GM21619 (cell line): ENCODE results near the gene HYAL1.

Experiments
- ATAC-seq: cut with Tn5 transposase; IDR thresholded peaks from one replicate; pipeline ENCODE4 v1.9.1; 2021; ENCODE audit not compliant: unreplicated experiment

Gene HYAL1

DNA sequence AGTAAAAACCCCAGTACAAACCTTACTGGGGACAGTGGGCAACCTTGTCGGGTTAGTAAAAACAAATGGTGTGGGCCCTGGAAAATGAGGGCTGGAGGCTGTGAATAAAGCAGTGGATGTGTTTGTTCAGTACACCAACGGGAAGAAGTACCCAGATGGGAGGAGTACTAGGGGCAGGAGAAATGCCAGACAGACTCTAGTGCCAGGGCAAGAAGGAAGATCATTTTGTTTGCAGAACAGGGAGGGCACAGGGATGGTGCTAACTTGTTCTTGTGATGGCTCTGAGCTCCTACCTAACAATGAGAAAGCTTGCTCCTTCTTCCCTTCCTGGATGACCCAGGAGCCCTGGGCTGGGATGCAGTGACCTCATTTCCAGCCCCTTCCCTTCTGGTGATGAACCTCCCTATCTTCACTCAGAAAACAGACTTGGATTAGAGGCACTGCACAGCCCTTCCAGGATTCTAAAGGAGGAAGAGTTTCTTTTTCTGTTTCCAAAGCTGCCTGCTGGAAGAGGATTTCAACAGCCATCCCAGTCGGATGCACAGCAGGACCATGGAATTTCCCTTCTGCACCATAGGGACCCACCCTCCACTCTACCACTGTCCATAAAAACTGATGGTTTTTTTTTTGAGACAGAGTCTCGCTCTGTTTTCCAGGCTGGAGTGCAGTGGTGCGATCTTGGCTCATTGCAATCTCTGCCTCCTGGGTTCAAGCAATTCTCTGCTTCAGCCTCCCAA is 31.1 kb upstream of the HYAL1 start:
- no peak for ATAC-seq

- no peak for ATAC-seq
Measured at GRCh38 chr3:50333744-50334328, 30.5 kb upstream of the HYAL1 start.

- no peak for ATAC-seq
Measured at GRCh38 chr3:50331364-50331907, 28.1 kb upstream of the HYAL1 start.

GRCh38 chr3:50330330-50330729 is 27.0 kb upstream of the HYAL1 start:
- no peak for ATAC-seq

- peak; percentile 77 for ATAC-seq
Measured at GRCh38 chr3:50327943-50328691, 24.7 kb upstream of the HYAL1 start, which contains the start of gene TUSC2. TSS of gene TUSC2 (minus strand) at chr3:50328223. CDS start at chr3:50328099, 124 bp downstream.

DNA sequence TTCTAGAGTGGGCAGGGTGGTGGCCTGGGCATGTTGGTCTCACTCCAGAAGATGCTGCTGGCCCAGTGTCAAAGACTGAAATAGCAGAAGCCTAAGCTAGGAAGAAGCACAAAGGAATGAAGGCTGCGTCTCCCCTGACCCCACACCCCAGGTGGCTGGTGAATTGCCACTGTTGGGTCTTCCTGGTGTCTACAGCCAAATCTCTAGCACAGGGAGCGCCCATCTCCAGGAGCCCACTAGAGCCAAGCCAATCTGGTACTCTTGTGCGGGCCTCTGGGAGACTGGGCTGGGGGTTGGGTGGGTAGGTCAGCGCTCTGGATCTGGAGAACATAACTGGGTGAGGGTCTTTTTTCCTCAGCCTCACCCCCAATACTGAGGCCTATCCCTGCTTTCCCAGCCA is 23.8 kb upstream of the HYAL1 start:
- ATAC-seq: no peak

DNA sequence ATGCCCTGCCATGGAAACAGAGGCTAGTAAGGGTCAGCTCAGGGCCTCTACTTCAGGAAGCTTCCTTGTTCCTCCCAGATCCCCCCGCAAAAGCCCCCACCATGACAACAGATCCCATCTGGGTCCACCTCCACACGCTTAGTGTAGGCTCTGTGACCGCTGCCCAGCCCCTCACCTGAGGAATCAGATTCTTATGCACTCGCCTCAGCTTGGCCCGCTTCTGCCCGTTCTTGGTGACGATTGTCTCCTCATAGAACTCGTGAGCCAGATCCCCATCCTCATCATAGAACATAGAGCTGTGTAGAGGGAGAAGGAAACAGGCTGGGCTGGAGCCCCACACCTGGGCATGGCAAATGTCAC is 22.8 kb upstream of the HYAL1 start:
- ATAC-seq: no peak

DNA sequence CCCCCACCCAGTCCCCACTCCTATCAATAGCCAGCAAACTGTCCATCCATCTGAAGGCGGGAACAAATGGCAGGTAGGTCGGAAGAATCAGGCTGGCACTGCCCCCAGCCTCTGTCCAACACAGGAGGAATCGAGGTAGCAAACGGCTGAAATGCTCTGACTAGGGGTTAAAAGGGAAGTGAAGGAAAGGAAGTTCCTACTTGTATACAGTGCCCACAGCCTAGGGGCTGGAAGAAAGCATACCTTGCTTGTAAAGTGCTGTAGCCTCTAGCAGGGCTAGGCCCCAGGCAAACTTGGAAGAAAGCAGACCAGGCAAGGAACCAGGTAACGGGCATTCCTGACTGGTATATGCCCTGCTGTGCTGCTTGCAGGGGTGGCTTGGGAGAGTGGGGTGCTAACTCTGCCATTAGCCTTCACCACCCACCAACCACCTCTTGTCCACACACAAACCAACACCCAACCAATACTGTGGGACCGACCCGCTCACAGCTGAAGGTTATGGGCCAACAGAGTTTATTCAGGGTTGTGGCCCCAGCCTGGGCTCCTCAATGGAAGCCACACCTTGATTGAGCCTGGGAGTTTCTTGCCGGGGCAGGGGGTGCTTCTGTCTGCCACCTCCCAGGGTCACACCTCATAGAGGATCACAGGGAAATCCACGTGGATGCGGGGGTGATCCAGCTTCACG is 22.3 kb upstream of the HYAL1 start:
- ATAC-seq: no peak

DNA sequence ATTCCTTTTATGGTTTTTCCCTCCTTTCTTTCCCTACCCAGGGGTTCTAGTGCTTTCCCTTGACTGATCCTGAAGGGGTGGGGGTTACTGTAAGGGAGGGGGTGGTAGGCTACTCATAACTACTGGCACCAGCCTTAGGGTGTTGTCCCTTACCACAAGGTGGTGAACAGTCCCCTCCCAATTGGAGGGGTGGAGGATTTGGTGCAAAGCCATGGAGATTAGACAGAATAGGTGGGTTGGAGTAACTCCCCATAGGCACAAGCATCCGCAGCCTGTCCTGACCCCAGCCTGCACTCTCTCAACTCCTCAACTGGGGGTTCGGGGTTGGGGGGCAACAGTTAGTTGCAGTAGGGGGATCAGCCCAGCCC is 21.7 kb upstream of the HYAL1 start:
- ATAC-seq: no peak

DNA sequence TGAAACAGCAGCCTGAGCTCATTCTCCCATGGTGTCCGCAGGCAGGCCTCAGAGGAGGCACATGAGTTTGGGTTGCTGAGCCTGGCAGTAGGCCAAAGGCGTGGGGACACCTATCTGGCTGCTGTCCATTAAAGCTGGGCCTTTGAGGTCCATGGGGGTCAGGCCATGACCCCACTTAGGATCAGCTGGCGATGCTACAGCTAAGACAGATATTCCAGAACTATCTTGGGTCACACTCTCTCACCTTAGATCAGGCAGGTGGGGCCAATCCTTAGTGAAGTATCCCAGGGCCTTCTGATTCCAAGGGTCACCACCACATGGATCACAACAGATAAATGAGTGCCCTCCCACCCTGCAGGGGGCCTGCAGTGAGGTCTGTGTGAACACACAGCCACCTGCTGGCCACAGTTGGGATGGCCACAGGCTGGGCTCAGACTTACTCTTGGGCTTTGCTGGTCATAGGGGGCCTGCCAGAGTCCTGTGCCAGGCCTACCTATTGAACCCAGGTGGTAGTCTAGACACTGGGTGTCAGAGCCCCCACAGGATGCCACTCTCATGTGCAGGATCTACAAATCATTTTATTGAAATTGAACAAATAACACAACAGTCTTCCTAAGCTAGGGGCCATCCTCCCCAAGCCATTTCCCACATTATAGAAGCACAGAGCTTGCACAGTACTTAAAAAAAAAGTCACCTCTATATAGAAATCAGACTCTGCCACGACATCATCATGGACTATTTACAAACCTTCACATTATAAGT is 21.2 kb upstream of the HYAL1 start:
- ATAC-seq: no peak

DNA sequence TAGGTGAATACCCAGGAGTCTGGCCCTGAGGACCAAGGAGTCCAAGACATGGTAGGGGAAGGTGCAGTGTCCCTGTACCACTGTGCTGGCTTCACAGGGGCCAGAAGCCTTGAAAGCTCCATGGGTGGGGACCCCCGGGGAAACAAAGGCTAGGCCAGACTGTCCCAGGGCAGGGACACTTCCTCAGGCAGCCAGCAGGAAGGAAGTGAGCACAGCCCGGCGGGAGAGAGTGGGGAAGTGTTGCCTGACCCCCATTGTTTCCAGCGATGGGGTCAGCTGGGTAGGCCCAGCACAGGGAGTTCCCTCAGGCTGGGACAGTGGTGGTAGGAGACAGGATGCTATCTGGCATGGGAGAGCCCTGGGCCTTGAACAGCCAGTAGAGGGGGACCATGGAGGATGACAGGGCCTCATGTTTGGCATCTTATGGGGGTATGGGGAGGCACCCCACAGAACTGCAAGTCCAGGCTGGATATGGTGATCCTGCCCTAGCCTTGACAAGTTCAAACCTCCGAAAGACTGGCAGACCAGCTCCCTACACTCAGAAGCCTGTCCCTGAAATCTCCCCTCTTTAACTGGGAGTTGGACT is 20.3 kb upstream of the HYAL1 start:
- ATAC-seq: no peak

GRCh38 chr3:50323092-50323600 is 19.8 kb upstream of the HYAL1 start:
- ATAC-seq: no peak

- ATAC-seq: no peak
Measured at GRCh38 chr3:50322386-50323091, 19.2 kb upstream of the HYAL1 start, which contains the start of gene HYAL2. TSS of gene HYAL2 (minus strand) at chr3:50322745. CDS start at chr3:50320489, 2,256 bp downstream.

GRCh38 chr3:50322115-50322385 is 18.7 kb upstream of the HYAL1 start:
- no peak for ATAC-seq

GRCh38 chr3:50321336-50322114 is 18.2 kb upstream of the HYAL1 start:
- peak; percentile 77 for ATAC-seq

DNA sequence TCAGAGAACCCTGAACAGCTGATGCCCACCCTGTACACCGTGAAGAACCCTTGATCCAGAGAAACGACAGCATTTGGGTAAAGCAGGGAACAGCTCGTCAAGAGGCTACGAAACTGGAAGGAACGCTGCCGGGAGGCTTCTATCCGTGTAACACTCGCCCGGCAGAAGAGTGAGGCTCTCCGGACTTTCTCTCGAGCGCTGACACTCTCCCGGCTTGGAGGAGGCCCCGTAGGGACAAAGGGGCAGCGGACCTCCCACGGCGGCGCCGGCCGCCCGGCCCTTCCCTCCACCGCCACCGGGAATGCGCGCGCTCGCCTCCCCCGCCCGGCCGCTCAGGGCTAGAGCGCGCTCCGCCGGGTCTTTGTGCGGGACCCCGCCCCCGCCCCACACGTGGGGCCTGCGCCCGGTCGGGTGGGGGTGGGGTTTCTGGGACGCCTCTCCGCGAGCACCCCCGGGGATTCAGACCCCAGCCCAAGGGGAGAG is 17.5 kb upstream of the HYAL1 start:
- ATAC-seq: peak; percentile 43

DNA sequence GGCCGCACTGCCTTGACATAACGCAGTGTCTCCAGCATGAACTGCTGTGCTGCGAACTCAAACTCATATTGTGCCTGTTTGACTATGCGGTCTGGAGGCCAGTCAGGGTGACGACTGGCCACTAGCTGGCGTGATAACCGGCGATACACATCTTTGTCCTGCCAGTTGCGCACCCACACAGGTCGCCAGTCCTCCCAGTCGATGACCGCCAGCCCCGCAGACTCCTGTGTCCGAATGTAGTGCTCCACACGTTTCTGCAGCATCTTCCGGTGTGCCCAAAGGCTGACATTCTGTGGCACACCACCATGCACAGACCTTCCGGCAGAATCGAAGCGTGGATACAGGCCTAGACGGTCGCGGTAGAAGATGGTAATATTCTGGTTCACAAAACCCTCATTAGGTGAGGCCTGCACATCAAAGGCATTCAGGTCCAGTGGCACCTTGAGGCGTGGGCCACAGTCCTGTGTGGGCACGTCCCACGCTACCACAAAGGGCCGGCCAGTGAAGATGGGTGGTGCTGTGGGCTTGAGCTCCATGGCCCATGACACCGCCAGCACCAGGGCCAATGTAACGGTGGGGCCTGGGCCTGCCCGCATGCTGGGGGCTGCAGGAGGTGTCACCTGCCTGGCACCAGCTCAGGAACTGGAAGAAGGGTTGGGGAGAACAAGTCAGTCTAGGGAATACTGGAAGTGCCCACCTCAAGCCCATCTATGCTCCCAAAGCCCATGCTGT is 16.7 kb upstream of the HYAL1 start:
- no peak for ATAC-seq
